ENCODE results near the gene SF3A1.
A peak's percentile ranks its signal among the peaks of the same experiment; 100 is the strongest.
"Not testable (repeated sequence)": the region's sequence is repeated elsewhere in the genome, so short reads cannot be mapped to it uniquely, and the experiment has no call there.

The SF3A1 gene

DNA sequence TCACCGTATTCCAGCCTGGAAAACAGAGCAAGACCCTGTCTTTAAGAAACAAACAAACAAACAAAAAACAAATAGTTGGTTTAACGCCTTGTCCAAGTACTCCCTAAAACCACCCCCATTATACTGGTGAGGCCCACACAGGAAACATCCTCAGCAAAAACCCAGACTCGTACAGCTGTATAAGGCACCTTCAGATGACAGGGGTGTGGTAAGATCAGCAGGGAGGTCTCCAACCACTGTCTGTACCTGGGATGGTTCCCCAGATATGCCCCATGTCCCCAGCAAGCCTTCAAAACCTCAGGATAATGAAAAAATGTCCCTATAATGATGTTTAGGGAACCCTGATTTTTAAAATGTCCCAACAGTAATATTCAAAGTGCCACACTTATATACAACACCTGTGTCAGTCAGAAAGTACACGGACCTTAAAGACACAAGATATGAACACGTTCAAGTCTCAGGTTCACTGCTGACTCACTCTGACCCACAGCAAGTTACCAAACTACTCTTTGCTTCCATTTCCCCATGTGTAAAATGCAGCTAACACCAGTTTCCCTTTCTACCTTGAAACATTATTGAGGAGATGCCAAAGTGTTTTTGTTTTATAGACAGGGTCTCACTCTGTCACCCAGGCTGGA, 9.3 kb downstream of the SF3A1 start:
- no peak for DNase-seq

DNA sequence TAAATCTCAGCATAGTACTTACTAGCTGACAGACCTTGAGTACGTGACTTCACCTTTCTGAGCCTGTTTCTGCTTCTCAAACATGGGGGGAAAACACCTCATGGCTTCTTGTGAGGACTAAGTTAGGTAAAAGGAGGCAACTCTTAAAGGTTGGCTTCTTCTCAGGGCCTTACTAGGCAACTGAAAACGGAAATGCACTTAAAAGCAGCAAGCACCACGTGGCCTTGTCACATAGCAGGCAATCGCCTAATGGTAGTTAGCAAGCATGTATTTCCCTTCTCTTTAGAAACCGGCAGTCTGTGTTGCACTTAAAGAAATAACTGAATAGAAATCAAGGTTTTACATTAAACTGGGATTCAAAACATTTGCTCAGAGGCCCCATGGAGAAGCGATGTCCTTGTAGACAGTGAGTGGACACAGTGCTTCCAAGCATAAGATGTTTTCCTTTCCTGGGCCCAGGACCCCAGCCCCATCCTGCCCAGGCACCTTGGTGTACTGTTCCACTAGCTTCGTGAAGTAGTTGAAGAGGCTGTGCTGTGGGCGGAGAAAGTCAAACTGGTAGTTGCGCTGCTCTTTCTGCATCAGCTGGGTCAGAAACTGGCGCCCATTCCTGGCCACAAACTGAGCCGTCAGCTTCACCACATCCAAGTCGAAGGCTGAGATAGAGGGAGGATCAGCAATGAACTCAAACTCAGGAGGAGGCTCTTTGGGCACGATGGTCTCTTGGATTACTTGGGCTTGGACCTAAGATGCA, 12.1 kb downstream of the SF3A1 start:
- peak; percentile 18 for DNase-seq

DNA sequence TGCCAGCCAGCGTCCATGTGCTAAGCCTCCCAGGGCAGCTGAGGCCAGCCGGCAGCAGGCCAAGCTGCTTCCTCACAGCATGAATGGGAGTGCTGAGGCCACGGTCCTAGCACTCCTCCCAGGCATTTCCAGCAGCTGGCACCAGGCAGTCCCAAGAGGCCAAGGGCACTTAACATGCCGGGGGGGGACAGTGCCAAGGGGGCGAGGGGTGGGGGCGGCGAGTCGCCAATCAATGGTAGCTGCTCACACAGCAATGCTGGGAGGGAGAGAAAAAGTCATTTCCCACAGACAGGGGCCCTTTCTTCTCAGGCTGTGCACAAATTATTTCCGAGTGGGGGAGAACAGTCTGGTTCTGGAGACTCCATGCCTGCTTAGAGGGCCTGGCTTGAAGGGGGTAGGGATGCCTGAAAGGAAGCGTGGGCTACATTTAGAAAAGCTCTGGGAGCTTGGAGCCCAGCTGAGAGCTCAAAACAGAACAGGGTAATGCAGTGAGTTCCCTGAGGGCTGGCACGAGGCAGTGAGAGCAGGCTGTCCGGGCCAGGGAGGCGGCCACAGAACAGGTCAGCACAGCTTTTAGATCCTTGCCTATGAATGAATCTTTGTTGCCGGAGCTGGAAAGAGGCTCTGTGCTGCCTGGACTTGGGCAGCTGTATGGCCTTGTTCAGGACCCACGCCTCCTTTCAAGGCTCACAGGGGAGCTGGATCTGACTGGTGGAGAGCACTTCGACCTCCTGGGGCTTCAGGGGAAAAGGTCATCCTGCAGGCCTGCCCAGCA, 15.6 kb downstream of the SF3A1 start:
- DNase-seq: no peak

DNA sequence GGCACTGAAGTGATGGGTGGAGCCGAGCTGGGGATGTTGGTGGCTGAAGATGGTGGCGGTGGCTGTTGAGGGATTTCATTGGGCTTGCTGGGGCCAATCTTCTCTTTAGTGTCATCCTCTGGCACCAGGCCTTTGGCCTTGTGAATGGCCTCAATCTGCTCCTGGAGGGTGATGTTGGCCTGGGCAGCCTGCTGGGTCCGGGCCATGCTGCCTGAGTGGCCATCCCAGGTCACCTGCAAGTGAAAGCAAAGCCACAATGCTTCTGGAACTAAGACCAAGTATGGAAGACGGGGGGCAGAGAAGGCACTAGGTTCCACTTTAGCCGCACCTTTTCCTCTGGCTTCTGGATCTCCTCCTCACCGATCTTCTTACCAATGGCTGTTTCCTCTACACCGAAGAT, 17.9 kb downstream of the SF3A1 start:
- DNase-seq: no peak

DNA sequence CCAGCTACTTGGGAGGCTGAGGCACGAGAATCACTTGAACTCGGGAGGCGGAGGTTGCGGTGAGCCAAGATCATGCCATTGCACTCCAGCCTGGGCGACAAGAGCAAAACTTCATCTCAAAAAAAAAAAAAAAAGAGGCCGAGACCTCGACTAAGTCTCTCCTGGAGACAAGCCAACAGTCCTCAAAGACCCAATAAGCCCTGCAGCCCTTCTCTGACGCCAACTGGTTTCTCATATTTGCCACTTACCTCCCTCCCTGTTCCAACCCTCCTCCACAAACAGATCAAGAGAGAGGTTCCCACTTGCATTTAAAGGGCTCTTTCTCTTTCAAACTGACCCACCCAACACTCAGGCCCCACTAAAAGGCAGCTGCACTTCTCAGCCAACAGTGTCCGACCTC, 18.4 kb downstream of the SF3A1 start:
- DNase-seq: not testable (repeated sequence)

DNA sequence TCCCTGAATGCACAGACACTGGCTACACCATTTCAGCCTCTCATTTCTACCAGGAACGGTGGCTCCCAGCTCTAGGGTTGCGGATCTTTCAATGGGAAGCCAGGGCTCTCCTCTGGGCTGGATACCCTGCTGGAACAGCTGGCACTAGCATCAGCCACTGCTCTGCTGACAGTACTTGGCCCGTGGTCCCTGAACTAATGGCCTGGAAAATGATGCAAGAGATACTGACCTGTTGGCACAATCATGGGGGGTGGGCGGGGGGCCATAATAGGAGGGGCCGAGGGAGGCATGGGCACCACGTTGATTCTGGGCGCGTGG, 19.3 kb downstream of the SF3A1 start:
- DNase-seq: no peak

DNA sequence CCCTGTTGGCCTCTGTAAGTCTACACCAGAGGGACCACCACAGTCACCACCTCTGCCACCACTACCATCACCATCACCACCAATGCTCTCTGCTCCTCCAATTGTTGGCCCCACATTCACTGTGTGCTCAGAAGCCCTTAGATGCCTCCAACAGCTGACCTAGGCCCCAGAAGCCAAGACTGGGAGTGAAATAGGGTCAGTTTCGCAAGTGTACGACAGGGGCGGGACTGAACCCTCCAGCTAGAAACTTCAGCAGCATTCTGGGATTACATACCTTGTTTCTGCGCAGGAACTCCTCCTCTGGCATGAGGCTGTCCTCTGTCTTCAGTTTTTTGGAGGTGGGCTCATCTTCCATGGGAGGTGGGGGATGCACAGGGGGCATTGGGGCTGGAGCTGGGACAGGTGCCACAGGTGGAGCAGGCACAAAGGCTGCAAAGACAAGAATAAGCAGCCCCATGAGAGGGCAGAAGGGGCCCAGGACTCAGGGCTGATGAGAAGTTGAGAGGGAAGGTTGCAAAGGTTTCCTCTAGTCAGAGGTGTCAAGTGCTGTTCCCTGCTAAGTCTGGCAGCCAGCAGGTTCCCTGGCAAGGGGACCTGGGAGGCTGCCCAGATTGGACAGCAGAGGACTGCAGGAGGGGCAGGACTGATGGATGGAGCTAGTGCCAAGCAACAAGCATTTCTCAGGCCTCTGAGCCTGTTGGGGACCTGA, 19.8 kb downstream of the SF3A1 start:
- DNase-seq: no peak

DNA sequence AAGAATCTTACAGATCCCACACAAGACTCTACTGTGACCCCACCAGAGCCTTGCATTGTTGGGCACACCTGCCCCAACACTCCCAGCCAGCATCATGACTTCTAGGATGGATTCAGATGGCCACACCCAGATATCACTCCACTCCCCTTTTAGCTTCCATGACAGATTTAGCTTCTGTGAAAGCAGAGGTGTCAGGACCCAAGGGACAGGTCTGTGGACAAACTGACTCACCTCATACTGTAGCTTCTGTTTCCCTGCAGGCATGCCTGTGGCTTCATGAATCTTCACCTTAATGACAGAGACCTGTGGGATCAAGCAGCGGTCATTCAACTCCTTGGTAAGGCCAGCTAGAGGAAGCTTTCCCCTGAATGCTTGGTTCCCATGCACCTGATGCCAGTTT, 21.5 kb downstream of the SF3A1 start:
- no peak for DNase-seq

DNA sequence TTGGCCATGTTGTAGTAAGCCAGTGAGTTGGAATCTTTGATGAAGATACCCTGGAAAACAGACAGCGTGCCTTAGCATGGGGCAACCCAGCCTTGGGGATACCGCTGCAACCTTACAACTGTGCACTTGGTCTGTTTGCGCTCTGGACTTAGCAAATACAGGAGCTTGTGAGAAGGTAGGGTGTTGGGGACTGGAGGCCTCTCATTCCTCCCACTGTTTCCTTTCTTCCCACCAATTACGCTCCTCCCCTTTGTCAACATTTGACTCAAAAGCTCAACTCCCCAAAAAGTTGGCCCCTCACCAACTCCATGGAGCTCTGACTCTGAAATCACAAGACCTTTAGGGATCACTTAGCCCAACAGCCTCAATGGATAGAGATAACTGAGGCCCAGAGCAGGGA, 22.0 kb downstream of the SF3A1 start:
- no peak for DNase-seq

DNA sequence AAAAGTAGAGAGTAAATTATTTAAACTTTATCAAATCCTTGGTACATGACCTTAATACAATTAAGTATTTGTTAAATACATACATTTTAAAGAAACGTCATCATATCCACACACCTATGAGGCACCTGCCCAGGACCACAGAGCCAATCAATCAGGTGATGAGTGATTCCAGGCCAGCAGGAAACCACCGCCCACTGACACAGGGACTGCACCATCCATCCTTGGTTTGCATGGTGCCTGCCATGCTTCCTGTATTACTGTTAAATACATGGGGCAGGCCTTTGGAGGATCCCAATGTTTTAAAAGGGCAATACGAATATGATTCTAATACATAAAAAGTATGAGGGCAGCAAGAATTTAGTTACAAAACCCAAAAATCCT, 23.0 kb downstream of the SF3A1 start:
- no peak for DNase-seq

DNA sequence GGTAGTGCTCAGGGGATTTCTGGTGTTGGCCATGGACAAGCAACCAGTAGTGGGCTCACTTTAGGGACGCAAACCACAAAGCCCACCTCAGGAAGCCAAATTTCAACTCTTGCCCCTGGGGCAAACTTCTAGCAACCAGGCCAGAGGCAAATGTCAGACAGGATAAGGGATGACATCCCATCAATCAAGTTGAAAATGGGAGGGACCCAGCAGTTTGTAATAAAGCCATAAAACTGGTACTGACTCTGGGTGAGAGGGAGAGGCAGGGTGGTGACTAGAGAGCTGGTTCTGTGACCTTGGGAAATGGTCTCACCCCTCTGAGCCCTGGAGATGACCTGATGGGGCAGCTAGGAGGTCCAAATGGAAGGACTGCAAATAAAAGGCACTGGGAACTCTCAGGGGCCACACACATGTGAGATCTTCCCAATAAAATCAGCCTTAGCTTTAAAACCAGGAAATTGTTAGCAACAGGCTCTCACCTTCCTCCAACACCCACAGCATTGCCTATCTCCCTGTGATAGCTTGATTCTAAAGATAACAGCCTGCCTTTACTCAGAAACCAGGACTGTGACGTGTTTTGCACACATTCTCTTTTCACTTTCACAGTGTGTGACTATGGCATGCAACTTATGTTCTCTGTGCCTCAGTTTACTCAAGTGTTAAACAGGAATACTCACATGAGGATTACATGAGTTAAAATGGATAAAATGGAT, 23.5 kb downstream of the SF3A1 start:
- no peak for DNase-seq

DNA sequence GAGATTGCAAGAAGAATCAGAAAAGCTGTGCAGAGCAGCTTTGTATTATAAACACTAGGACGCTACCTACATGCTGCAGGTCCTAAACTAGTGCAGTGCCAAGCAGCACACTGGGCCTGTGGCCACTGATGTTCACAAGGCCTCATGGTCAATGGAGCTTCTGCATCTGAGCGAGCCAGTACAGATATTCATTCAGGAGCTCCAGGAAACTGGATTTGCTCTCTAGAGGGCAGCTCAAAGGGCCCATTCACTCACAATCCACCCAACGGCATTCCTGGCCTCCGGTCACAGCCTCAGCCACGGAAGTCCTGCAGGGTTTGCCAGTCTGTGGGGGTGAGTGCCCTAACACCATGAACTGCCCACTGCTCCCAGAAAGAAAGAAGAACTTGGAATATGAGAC, 24.1 kb downstream of the SF3A1 start:
- DNase-seq: no peak

DNA sequence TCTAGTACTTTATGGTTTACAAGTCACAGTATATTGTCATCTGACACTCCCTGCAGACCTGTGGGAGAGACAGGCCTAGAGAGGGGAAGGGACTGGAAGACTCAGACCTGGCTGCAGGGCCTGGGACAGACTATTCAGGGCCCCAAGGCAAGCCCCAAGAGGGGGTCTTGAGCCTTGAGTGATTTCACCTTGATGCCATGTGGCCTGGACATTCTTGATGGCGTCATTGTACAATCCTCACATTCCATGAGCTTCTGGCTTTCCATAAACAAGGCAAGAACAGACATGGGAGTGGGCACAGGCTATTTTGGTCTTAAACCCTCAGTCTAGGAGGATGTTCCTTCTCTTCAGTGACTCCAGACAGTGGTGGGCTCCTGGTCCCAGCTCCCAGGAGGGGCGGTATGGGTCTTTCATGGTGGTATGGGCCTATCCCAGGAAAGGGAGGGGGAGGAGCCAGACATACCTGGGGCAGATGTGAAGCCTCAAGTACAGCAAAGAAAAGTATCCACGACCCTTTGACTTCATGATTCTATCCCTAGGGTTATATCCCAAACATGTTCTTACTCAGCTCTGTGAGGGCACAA, 28.1 kb downstream of the SF3A1 start:
- DNase-seq: no peak

DNA sequence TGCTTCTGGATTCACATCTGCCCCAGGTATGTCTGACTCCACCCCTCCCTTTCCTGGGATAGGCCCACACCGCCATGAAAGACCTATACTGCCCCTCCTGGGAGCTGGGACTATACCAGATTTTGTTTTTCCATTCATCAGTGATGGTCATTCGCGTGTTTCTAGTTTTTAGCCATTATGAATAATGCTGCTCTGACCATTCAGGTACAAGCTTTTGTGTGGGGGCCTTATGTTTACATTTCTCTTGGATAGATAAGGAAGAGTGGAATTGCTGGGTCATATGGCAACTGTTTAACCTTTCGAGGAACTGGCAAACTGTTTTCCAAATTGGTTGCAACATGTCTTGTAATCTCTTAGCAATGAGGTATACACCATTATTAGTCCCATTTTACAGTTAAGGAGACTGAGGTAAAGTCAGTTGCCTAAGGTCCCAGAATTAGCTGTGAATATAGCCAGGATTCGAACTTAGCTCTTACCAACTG, 28.8 kb downstream of the SF3A1 start:
- DNase-seq: no peak

DNA sequence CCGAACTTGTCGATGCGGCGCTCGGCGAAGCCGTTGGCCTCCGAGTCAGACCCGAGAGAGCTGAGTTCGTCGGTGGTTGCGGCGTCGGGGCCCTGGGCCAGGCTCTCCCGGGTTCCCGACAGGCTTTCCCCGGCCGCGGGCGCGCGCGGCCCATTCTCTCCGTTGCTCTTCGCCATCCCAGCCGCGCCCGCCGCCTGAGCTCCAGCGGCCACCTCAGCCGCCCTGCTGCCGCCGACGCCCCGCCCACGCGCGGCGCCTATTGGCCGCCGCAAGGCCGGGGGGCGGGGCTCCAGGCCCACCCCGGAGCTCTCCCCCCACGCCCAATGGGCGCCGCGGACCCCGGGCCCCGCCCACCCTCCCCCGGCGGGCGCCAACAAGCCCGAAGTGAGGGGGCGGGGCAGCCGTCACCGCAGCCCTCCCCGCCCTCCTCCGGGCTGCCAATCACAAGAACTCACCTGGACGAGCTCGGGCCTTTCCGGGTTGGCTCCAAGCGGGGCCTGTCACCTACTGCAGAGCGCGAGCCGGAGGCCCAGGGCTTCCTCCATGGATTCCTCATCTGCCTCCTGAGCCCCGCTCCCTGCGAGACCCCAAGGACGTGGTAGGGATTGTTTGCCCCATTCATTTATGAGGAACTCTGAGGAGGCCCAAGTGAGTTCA, 29.9 kb downstream of the SF3A1 start, which contains the start of gene TBC1D10A:
TSS of gene TBC1D10A (minus strand) at position 236 of the 657 bp plus-strand sequence. CDS start at position 176, 60 bp downstream.
- peak; percentile 93 for DNase-seq

DNA sequence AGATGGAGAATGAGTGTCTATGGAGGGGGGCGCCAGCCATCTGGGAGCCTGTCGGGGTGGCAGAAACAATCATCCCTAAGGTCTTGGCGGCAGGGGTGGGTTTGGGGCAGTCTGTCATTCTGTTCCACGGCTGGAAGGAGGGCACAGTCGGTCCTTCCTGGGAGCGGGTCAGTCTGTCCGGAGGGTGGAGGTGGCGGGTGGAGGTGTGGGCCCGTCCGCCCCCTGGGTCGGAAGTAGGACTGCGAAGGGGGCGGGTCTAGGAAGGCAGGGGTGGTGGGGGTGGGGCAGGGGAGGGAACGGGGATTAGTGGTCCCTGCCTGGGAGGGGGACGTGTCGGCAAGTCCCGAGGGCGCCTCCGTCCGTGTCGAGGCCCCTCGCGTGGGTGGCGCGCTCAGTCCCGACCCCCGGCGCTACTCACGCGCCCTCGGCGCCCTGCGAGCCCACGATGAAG, 30.4 kb downstream of the SF3A1 start:
- no peak for DNase-seq

DNA sequence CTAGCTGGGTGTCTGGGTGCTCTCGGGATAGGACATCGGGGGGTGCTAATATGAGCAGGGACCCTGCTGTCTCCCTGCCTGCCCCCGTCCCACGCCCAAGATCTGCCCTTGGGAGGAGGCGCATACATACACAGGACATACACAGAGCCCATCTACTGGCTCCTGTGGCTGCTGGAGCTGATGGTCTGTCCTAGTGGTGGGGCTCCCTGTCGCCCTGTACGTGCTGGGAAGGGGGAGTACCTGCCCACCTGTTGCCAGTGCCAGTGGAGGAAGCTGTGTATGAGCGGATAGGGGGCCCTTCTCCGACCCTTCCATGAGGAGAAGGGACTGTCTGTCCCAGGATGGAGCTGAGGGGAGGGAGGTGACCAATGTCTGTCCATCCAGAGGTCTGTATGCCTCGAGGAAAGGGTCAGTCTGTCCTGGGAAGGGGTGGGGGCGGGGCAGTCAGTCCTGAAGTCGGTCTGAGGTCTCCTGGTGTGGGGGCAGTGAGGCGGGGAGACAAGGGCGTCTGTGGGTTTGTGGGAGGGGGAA, 30.9 kb downstream of the SF3A1 start:
- no peak for DNase-seq

DNA sequence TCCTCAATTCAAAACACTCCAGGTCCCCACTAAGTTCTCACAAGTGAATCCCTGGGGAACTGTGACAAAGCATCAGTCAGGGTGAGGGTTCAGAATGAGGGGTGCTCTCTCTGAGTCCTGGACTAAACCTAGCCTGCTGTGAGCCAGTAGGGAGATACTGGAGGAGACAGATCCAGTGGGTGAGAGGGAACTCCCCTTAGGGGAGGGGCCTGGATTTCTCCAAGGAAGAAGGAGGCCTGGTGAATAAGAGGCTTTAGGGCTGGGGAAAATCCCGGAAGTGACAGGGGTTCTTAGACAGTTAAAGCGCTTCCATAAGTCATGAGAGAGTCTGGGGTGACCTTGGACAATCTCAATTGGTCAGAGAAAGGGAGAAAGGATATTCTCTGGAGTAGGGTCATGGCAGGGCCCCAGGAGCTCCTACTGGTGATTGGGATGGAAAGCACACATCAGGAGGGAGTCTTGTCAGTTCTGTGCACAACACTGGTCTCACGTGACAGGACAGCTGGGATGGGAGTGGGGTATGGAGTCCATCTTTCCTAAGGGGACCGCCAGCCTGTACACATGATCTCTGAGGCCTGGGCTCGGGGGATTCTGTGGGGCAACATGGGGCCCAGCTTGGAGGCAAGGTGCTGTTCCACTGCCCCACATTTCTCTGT, 31.5 kb downstream of the SF3A1 start:
- no peak for DNase-seq

DNA sequence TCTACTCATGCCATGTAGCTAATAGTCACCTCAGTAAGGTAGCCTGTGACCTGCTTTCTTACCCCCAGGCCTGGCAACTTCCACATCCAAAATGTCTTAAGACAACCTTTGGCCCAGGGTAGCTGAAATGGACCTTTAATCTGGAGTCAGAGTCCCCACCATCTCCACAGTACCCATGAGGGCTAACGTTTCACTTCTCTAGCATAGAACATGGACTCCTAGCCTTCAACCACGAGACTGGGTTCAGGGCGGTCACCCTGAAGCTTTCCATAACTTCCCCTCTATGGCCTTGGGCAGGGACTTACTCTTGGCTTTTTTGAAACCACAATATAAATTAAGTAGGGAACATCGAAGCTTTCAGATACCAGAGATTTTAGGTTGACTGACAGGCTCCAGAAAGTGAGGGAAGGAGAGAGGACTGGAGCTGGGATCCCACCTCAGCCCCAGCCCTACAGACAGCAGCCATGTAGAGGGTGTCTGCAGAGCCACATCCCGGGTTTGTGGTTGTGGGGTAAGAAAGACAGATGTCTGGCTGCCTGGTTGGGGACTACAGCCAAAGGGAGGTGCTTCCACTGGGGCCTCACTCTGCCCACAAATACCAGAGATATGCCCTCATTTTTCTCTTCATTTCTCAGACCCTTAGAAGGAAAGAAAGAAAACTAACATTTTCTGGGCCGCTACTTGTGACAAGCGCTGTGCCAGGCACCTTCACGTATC, 32.5 kb downstream of the SF3A1 start:
- DNase-seq: peak; percentile 53

DNA sequence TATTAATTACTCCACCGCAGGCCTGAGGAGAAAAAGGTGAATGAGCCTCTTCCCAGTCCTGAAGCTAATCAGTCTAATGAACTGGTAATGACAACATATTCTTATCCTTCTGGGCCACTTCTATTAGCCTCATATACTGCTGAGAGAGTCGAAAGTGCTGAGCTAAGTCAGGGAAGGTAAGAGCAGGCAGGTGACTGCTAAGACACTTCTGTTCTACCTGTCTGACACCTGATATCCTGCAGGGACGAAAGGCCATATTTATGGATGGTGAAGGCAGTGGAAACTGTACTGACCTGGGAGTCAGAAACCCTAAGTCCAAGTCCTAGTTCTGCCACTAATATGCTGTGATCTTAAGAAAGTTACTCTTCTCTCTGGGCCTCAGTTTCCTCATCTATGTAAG, 33.4 kb downstream of the SF3A1 start:
- DNase-seq: no peak
